PC-3 (cell line): Measurements from ENCODE around the gene TEX51. TPM values are rescaled to one million over a fixed set of nuclear protein-coding genes. Genes with fewer than 3 reads are reported as not detected.

Experiments
- ATAC-seq: fragments of 200-7000 bp; cut with Tn5 transposase; 2 replicates; pipeline ENCODE4 v1.9.1; 2020; ENCODE audit warnings: mild to moderate bottlenecking, moderate library complexity
- BruUV-seq: library from RNA; stranded (reverse); fragments of 400-500 nt; replicated peaks from 2 replicates; lab custom pipeline; 2021; lab: Mats Ljungman, UMichigan
- CTCF ChIA-PET: fragments of 300-600 bp; sonication (Branson Sonifier 250); formaldehyde crosslinking; loops from one replicate; lab custom pipeline; 2022; ENCODE audit warnings: antibody characterized with exemption; lab: Charles Lee
- POLR2A ChIA-PET: fragments of 300-600 bp; sonication (Branson Sonifier 250); formaldehyde crosslinking; loops from one replicate; lab custom pipeline; 2022; ENCODE audit warnings: antibody characterized with exemption; ENCODE audit not compliant: unreplicated experiment; lab: Charles Lee
- DNase-seq: peaks from one replicate; pipeline ENCODE4 v3.0.0-alpha.2; 2015
- H2AFZ ChIP-seq: fragments of 300-600 bp; sonication (generic); 2 replicates; pipeline ENCODE4 v1.6.0; 2016; ENCODE audit warnings: antibody characterized with exemption, low read length
- H3F3A ChIP-seq: fragments of 300-600 bp; sonication (generic); one replicate; pipeline ENCODE4 v1.6.0; 2017; ENCODE audit warnings: antibody characterized with exemption, low read length, control low read depth, mild to moderate bottlenecking; ENCODE audit not compliant: unreplicated experiment
- H3K27ac ChIP-seq: fragments of 300-600 bp; sonication (generic); 2 replicates; pipeline ENCODE4 v1.5.1; 2016; ENCODE audit warnings: mild to moderate bottlenecking, low read length
- H3K27me3 ChIP-seq: fragments of 300-600 bp; sonication (generic); 2 replicates; pipeline ENCODE4 v1.6.1; 2016; ENCODE audit warnings: low read length, mixed read lengths
- H3K36me3 ChIP-seq: fragments of 300-600 bp; sonication (generic); 2 replicates; pipeline ENCODE4 v1.6.1; 2016; ENCODE audit warnings: low read depth, mixed run types, low read length, mixed read lengths
- H3K4me1 ChIP-seq: fragments of 300-600 bp; sonication (generic); 2 replicates; pipeline ENCODE4 v1.5.1; 2016; ENCODE audit warnings: low read length; ENCODE audit not compliant: insufficient read depth
- H3K4me2 ChIP-seq: fragments of 300-600 bp; sonication (generic); 2 replicates; pipeline ENCODE4 v1.6.0; 2016; ENCODE audit warnings: low read length
- H3K4me3 ChIP-seq: fragments of 300-600 bp; sonication (generic); 2 replicates; pipeline ENCODE4 v1.5.1; 2016; ENCODE audit warnings: mild to moderate bottlenecking, low read length, mixed read lengths
- H3K79me2 ChIP-seq: fragments of 300-600 bp; sonication (generic); 2 replicates; pipeline ENCODE4 v1.6.1; 2017; ENCODE audit warnings: low read length, mixed read lengths
- H3K9ac ChIP-seq: fragments of 300-600 bp; sonication (generic); 2 replicates; pipeline ENCODE4 v1.6.0; 2016; ENCODE audit warnings: mild to moderate bottlenecking, low read length
- H3K9me2 ChIP-seq: fragments of 300-600 bp; sonication (generic); replicated peaks from 2 replicates; pipeline ENCODE4 v1.6.1; 2016; ENCODE audit warnings: mixed run types, low read length, mixed read lengths
- H3K9me3 ChIP-seq: fragments of 300-600 bp; sonication (generic); 2 replicates; pipeline ENCODE4 v1.6.1; 2016; ENCODE audit warnings: low read length, mixed read lengths
- H4K20me1 ChIP-seq: fragments of 300-600 bp; sonication (generic); 2 replicates; pipeline ENCODE4 v1.6.1; 2016; ENCODE audit warnings: low read length, mixed read lengths
- EZH2 ChIP-seq: fragments of 300-600 bp; sonication (generic); IDR thresholded peaks from one replicate; pipeline ENCODE4 v1.6.1; 2017; ENCODE audit warnings: antibody characterized with exemption, mild to moderate bottlenecking, low read length; ENCODE audit not compliant: unreplicated experiment
- EZH2phosphoT487 ChIP-seq: fragments of 300-600 bp; sonication (generic); IDR thresholded peaks from 2 replicates; pipeline ENCODE4 v1.6.1; 2018; ENCODE audit warnings: mild to moderate bottlenecking, antibody characterized with exemption, low read length, borderline replicate concordance
- intact Hi-C: fragments of 100-400 bp; cut with micrococcal nuclease; formaldehyde crosslinking; loops from 2 replicates; pipeline ENCODE4 v1.9.0; 2023
- total RNA-seq: library from RNA; depleted of rRNA; stranded (reverse); fragments of >200 nt; gene quantifications from 2 replicates; pipeline ENCODE4 v1.2.3, GENCODE V29; 2014
- TF ChIP-seq, protein P1 (sequence below): fragments of 300-600 bp; sonication (generic); conservative IDR thresholded peaks from 2 replicates; pipeline ENCODE4 v1.5.1; 2017; ENCODE audit warnings: antibody characterized with exemption, low read depth, mild to moderate bottlenecking, low read length

Gene TEX51
- total RNA-seq, 1 experiment from 2014 or later: not detected

DNA sequence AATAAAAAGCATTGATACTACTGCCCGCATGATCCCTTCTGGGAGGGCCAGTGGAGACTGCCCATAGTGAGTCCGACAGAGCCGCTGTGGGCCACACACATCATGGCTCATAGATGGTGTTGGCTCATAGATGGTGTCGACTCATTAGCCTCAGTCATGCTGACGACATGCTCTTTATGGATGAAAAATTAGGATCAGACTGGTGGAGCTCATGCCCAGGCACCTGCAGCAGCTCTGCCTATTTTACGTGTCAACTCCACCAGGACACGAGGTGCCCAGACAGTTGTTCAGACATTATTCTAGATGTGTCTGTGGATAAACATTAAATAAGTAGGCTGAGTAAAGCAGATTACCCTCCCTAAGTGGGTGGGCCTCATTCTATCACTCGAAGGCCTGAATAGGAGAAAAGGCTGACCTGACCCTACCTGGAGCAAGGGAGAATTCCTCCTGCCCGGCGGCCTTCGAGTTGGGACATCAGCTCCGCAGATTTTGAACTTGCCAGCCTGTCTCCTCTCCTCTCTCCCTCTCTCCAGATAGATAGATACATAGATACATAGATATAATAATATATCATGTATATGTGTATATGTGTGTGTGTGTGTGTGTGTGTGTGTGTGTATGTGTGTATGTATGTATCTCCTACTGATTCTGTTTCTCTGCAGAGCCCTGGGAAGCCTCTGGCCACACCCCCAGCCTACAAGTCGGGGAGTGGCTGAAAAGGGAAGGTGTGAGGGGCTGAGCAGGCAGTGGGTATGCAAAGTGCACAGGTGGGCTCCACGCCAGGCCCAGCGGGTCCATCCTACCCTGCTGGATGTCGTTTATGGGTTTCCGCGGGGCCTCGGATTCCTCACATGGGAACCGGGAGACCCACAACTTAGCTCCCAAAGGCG is 13.6 kb upstream of the TEX51 start:
- Histone ChIP-seq H2AFZ (no peak overlapping the region), H3K27ac (no peak overlapping the region), H3K9ac (no peak overlapping the region)

DNA sequence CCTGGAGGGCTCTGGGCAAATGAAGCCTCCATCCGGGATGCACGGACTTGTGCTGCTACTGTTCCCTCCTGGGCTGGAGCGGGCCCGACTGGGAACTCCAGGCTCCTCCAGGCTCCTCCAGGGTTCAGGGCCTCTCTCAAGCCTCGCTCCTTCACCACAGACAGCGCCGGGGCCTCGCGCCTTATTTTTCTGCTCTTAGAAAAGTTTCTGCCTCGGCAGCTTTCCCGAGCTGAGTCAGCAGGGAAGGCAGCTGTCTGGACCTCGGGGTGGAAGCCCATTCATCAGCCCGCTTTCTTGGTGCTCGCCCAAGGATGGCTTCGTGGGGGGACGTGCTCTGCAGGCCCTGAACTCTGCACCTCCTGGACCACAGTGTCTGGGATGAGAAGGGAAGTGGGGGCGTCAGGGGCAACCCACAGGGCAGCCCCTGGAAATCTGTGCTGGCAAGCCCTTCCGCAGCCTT is 12.9 kb upstream of the TEX51 start:
- Histone ChIP-seq H3K27ac (no peak overlapping the region), H3K9me2 (no peaks in the 10 kb centered on the region), H3K79me2 (no peaks in the 10 kb centered on the region), H3K4me3 (no peak overlapping the region), H3K9me3 (no peaks in the 10 kb centered on the region), H4K20me1 (no peaks in the 10 kb centered on the region), H3F3A (no peaks in the 10 kb centered on the region), H3K4me2 (no peak overlapping the region), H2AFZ (no peak overlapping the region), H3K36me3 (no peaks in the 10 kb centered on the region), H3K9ac (no peak overlapping the region), H3K27me3 (peaks cover 45% of the 10 kb centered on the region), H3K4me1 (no peaks in the 10 kb centered on the region)
- BruUV-seq: no TSS peak
- intact Hi-C loops: no loop called here
- ChIA-PET POLR2A (no interaction called here), CTCF (no interaction called here)
- ATAC-seq: no peak
- DNase-seq: no peak
- TF ChIP-seq EZH2 (no peak), EZH2phosphoT487 (no peak)
- TF ChIP-seq, protein P1, sequence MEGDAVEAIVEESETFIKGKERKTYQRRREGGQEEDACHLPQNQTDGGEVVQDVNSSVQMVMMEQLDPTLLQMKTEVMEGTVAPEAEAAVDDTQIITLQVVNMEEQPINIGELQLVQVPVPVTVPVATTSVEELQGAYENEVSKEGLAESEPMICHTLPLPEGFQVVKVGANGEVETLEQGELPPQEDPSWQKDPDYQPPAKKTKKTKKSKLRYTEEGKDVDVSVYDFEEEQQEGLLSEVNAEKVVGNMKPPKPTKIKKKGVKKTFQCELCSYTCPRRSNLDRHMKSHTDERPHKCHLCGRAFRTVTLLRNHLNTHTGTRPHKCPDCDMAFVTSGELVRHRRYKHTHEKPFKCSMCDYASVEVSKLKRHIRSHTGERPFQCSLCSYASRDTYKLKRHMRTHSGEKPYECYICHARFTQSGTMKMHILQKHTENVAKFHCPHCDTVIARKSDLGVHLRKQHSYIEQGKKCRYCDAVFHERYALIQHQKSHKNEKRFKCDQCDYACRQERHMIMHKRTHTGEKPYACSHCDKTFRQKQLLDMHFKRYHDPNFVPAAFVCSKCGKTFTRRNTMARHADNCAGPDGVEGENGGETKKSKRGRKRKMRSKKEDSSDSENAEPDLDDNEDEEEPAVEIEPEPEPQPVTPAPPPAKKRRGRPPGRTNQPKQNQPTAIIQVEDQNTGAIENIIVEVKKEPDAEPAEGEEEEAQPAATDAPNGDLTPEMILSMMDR: no peak

More for the DNA sequence above, 13.6 kb upstream of the TEX51 start:
- Histone ChIP-seq H3K4me3 (no peak overlapping the region), H4K20me1 (no peaks in the 10 kb centered on the region), H3K4me2 (no peak overlapping the region), H3K27me3 (peaks cover 40% of the 10 kb centered on the region), H3K9me2 (no peaks in the 10 kb centered on the region), H3F3A (no peaks in the 10 kb centered on the region), H3K79me2 (no peaks in the 10 kb centered on the region), H3K4me1 (no peaks in the 10 kb centered on the region), H3K36me3 (no peaks in the 10 kb centered on the region), H3K9me3 (no peaks in the 10 kb centered on the region)
- CTCF ChIA-PET: no interaction called here
- DNase-seq (no peak), ATAC-seq (no peak)
- no peak for TF ChIP-seq EZH2phosphoT487
- TF ChIP-seq, protein P1: no peak
- no peak for TF ChIP-seq EZH2
- no TSS peak for BruUV-seq
- POLR2A ChIA-PET: no interaction called here
- intact Hi-C loops: no loop called here
